GM12892 (cell line): Measurements from ENCODE around the gene PCDHA3.

ENCODE experiments used
- POLR2A ChIP-seq: IDR thresholded peaks from 2 replicates; pipeline ENCODE4 v1.6.1; 2011; ENCODE audit warnings: low read depth, low read length, control low read depth
- POLR2AphosphoS5 ChIP-seq: IDR thresholded peaks from 2 replicates; pipeline ENCODE4 v1.6.1; 2011; ENCODE audit warnings: low read depth, low read length, control low read depth
- TAF1 ChIP-seq: IDR thresholded peaks from 2 replicates; pipeline ENCODE4 v1.6.1; 2011; ENCODE audit warnings: low read depth, mild to moderate bottlenecking, control low read depth, low read length, borderline replicate concordance

GRCh38 chr5:140822281-140822629, 21.4 kb downstream of the PCDHA3 start:
- no peak for TF ChIP-seq POLR2A
- no peak for TF ChIP-seq POLR2AphosphoS5
- TF ChIP-seq TAF1: no peak
